HG03558 (cell line): Measurements from ENCODE around the gene FAM47E.

Experiments used
- ATAC-seq: cut with Tn5 transposase; IDR thresholded peaks from one replicate; pipeline ENCODE4 v1.9.1; 2021; ENCODE audit warnings: moderate number of reproducible peaks; ENCODE audit not compliant: unreplicated experiment; ENCODE audit errors: extremely low read depth

Gene FAM47E

GRCh38 chr4:76316131-76316530 lies 64.6 kb downstream of the FAM47E start:
- ATAC-seq = no peak

GRCh38 chr4:76322236-76322635 lies 70.7 kb downstream of the FAM47E start:
- no peak for ATAC-seq

GRCh38 chr4:76325072-76325471 lies 73.6 kb downstream of the FAM47E start:
- no peak for ATAC-seq

- no peak for ATAC-seq
Observed at GRCh38 chr4:76326515-76326914, 75.0 kb downstream of the FAM47E start.
